ENCODE results near the gene PTPN1.
"Not testable (repeated sequence)": the region's sequence is repeated elsewhere in the genome, so short reads cannot be mapped to it uniquely, and the experiment has no call there.

The PTPN1 gene

DNA sequence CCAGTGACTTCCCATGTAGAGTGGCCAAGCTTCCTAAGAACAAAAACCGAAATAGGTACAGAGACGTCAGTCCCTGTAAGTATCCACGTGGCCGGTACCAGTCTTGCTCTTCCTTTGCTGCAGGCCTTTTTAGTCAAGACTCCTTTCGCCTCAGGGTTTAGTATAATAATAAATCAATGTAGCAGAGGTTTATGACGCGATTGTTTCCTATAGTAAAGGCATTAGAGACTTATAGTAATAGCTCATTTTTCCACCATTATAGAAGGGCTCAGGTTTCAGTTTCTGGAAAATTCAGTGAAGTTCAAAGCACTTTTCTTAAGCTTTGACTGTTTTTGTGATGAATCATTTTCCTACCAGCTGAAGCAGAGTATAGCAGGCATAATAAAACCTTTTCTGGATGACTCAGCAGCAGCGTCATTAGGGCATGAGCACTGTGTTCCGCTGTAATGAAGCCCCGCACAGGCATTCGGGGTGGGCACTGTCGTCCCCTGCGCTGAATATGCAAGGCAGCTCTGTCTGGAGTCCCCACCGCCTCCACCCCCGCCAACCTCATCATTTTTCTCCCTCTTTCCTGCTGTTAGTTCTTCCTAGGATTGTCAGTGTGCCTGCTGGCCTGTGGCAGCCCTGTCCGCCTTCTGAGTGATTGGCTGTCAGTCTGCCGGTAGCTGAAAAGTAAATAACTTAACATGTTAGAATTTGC, 51.3 kb downstream of the PTPN1 start:
- DNase-seq = peak; percentile 72

DNA sequence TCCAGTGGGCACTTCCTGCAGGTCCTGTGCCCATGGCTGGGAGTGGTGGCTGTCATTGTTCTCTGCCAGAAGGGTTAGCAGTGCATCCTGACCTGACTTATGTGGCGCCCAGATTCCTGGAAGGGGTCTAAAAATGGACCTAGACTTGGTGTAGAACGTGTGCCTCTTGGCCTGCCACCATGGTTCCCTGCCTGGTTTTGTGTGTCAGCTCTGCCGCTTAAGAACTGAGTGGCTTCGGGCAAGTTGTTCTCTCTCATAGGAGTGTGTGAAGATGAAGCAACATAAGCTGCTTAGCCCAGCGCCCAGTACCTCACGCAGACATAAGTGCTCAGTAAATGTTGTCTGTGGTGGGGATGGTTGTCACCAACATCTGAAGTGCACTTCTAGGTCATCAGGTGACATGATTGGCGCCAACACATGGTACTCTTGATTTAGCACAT, 52.1 kb downstream of the PTPN1 start:
- DNase-seq = no peak

DNA sequence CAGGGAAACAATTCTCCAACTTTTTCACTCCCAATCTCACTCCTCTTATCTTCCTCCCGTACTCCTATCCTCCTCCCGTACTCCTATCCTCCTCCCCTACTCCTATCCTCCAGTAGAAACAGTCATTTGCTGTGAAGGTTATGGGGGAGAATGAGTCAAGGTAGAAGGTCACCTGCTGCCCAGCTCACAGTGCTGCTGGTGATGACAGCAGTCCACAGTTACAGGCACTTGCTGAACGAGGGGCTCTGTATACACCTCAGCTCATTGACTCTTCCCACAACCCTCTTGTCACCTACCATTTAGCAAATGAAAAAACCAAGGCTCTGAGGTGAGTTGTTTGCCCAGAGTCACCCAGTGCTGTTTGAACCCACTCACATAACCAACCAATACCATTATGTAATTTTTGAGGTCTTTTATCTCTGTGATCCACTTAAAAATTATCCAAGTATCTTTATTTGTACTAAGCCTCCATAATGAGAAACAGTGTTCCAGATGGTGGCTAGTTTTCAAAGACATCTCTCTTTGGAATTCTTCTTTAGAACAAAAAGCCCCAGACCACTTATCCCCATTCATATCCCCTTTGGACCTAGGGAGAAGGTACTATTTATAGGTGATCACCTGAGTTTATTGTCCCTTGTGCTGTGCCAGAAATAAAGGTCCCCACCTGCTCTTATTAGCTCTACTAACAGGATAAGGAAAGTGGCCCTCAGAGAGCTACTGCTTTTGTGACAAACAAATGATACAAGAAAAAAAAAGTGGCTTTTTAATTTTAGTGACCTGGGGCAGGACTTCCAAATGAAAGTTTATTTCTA, 53.2 kb downstream of the PTPN1 start:
- DNase-seq = peak; percentile 28

DNA sequence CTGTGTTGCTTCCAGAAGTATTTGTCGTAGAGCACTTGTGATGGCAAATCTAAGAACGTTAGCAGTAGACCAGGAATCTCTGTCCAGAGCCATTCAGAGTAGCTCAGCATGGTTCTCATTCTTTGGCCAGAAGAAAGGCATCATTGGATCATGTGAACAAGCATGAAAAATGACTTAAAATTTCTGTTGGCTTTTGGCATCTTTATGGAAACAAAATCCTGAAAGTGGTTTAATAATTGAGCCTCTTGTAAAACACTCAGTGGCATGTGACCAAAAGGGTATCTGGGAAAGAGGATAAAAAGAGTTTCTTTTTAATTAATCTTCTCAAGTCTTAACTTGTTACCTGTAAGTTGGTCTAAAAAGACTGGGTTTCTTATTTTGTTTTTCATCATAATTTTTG, 55.2 kb downstream of the PTPN1 start:
- DNase-seq = no peak

DNA sequence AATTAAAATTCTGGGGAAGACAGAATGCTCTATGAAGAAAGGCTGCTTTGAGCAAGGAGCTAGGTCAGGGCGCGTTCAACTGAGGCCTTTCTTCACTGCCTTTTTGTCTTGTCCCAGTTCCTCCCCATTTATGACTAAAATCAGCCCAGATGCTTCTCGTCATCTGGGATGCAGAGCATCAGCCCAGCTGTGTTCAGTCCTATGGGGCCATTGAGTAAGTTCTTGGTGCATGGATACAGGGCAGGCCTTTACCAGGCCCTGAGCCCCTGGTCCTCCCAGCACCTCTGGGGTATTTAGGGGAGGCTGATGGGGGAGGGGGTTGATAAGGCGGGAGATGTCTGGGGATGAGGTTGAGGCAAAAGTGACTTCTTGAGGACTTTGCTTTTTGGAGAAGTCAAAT, 55.7 kb downstream of the PTPN1 start:
- DNase-seq = no peak

DNA sequence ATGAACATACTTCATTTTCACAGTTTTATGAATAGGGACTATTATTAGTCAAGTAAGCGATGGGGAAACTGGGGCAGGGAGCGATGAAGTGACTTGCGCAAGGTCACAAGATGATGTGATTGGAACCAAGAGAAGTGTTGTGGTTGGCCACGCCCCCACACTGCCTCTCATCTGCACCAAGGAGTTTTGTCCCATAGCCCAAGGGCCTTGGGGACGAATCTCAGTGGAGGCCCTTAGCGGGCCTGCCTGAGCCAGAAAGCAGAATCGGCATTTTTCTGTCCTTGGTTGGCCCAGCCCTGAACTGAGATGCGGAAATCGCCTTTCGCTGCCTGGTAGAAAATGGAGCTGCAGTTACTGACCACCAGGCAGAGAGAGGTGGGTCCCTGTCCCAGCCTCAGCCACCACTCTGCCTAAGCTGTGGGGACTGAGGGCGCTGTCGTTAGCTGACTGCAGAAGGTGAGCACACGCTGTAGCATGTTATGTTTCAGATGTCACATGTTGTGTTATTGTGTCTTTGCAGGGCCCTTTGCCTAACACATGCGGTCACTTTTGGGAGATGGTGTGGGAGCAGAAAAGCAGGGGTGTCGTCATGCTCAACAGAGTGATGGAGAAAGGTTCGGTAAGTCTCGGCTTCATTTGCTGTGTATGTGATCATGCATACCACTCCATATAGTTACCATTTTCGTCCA, 57.8 kb downstream of the PTPN1 start:
- DNase-seq = peak; percentile 54

DNA sequence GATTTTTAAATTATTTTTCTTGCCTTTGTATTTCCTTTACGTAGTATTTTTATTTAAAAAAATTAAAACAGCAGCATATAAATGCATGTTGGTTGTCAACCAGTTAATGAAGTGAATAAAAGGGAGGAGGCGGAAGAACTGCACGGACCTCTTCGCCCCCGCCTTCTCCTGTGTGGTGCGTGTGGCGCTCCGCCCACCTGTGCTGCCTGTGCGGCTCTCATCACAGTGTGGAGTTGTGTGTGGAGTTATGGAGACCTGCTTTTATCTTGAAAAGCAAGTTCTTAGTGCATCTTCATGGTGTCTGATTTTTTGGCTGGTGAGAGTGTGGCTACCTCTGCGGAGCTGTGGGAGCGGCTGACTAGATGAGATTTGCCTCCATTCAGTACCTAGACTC, 58.4 kb downstream of the PTPN1 start:
- DNase-seq = no peak

DNA sequence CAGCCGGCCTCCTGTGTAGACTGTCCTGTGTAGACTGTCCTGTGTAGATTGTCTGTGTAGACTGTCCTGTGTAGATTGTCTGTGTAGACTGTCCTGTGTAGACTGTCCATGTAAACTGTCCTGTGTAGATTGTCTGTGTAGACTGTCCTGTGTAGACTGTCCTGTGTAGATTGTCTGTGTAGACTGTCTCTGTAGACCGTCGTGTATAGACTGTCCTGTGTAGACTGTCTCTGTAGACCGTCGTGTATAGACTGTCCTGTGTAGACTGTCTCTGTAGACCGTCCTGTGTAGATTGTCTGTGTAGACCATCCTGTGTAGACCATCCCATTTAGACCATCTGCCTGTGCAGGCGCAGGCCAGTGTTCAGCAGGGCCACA, 59.3 kb downstream of the PTPN1 start:
- DNase-seq = not testable (repeated sequence)

DNA sequence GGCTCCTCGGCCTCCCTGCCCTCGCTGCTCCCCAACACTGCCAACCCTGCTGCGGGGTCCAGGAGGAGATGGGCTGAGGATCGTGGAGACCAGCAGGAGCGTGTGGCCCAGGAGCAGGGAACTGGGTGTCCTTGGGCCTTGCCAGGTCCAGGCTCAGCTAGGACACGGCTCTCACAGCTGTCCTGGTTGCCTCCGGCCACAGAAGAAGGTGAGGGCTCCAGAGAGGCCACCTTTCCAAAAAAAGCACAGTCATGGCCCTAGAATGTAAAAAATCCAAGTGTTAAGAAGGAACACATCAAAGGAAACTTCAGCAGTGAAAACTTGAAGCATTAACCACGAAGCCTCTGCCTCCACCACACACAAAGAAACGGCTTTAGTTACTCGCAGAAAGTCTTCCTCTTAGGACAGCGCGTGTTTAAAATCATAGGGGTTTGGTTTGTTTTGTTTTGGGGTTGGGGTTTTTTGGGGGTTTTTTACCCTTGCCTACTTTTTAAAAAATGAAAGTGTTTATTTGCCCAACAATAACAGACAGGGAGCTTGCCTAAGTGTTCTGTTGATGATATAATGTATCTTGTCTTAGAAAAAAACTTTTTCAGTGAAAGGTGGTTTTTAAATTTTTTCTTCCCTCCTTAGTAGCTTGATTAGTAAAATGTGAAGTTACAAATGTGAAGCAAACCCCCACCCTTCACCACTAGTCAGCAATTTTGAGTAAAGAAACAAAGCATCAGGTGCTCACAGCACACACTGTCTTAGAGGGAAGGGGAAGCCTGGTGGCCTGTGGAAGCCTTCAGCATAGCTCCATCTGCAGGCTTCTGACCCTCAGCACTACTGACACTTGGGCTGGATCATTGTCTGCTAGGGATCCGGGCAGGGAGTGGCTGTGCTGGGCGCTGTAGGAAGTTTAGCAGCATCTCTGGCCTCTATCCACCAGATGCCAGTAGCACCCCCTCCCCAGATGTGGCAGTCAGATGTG, 60.0 kb downstream of the PTPN1 start:
- peak; percentile 56 for DNase-seq

DNA sequence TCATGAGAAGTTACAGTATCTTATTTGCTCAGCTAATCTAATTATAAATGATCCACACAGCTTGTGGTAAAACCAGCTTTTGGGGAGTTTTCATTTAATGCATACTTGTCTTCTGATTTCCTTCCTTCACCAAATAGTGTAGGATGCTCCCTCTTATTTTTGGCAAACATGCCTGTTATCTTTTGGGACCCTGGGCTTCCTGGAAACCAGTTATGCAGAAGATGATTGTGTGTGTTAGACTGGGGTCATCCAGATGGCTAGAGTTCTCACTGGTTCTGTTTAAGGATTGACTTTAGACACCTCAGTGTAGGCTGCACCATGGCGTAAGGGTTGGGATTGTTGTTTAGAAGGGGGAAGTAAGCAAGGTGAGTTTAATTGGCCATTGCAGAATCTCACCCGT, 61.3 kb downstream of the PTPN1 start:
- no peak for DNase-seq

DNA sequence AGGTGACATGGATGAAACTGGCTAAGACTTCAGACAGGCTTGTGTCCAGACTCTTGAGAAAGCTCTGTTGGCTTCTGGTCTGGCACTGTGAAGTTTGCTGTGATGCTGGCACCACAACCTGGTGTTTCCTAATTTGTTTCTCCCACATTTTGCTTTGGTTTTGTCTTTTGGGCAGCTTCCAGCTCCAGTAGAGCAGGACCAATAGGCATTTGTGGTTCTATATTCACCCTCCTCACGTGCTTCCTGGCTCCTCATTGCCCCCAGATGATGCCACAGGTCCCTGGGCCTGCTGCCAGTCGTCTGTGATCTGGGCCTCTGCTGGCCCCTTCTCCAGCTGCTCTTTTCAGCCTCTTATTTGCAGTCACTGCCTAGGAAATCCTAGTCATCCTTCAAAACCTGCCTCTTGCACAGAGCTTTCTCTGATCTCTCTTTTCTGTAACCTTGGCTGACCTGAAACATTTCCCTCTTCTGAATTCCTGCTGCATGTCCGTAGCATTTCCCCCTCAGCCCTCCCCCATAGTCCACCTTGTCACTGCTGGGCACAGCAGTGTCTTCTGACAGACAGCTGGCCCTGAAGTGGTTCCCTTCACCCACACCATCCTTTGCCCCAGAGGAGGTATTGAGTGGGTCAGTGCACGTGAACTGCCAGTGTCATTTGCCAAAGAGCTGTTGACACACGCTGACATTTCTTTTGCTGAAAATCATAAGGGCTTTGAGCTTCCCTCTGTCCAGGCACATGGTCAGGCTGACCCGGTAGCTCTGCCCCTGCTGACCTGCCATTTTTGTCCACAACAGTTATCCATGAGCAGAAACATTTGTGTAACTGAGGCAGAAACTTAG, 63.0 kb downstream of the PTPN1 start:
- DNase-seq = no peak

DNA sequence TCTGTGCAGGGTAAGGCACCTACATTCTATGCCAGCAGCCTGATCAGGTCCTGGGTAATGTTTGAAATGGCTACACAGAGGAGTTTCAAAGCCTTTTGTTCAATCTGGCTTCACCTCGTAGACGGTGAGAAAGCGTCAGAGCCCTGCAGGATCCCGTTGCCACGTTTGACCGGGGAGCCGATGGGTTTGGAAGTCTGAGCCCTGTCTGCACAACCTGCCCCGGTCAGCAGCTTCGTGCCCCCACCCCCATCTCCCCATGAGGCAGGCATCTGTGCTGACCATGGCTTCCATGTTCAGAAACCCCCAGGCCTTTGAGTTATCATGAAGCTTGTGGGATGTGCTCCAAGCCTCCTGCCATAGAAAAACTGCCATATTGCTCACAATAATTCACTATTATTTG, 63.9 kb downstream of the PTPN1 start:
- no peak for DNase-seq

DNA sequence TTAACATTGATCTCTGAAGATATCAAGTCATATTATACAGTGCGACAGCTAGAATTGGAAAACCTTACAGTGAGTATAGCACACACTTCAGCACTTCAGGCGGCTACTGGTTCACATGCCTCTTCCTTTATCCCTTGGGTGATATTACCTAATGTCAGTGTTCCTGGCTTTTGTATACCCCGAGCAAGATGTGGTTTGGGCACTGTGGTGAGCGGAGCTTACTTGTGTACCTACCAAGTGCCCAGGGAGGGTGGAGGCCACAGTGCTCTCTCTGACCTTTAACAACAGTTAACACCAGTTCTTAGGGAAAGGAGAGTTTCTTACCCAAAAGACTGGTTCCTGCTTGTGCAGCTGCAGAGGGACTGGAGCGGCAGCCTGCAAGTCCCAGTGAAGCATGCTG, 64.4 kb downstream of the PTPN1 start:
- no peak for DNase-seq

DNA sequence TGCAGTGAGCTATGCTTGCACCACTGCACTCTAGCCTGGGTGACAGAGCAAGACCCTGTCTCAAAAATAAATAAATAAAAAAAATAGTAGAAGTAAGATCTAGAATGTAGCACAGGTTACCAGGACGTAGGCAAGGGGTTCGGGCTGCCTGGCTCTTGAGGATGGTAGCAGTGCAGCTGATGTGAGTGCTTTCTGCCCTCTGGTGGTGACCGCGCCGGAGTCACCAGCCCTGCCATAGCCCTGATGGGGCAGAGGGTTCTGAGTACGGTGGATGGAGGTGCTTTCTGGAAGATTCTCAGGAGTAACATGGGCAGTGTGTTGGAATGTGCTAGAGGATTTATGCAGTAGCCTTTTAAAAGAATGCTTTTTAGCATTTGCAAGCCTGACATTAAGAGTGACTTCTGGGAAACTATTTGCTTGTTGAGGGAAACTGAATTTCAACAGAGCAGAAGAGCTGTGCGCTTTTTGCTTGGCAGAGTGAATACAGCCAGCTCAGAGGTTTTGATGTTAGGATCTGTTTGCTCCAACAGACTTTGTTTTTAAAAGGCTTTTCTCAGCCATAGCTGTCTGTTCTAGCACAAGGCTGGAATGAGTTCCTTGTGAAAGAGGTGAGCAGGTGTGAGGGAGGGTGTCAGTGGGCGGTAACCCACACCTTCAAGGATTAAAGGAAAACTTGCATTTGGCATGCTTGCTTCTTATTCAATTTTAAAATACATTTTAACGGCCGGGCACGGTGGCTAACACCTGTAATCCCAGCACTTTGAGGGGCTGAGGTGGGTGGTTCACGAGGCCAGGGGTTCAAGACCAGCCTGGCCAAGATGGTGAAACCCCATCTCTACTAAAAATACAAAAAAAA, 65.9 kb downstream of the PTPN1 start:
- DNase-seq = peak; percentile 67

DNA sequence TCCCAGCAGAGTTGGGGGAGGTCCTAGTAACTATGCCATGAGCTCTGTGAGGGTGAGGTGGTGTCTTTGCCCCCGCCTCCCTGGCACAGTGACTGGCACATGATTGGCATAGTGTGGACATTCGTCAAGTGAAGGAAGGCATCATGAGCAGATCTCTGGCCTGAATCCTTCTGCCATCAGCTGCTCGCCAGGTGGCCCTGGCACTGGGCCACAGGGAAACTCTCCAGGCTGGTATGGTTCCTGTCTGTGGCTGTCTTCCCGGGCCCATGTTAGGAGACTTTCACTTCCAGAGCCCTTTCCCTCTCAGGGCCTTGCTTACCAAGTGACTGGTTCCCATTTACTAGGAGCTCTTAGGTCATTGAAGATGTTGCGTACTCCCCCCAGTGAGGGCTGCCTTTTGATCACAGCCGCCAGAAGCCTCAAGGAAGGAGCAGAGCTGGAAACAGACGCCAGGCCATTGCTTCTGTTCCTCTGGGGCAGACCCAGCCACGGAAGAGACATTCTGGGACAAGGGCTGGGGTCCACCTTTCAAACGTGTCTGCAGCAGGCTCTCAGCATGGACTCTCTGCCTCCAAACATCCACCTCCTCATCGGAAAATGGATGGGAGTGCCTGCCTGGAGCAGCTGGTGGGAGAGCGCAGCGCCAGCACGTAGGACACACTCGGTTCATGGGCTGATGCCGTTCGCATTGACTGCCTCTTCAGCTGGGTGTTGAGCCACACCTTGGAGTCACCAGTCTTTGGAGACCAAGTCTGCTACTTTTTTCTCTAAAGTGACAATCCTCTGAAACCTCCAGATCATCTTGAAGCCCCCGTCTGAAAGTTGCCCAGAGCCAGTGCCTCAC, 67.2 kb downstream of the PTPN1 start:
- DNase-seq = no peak

DNA sequence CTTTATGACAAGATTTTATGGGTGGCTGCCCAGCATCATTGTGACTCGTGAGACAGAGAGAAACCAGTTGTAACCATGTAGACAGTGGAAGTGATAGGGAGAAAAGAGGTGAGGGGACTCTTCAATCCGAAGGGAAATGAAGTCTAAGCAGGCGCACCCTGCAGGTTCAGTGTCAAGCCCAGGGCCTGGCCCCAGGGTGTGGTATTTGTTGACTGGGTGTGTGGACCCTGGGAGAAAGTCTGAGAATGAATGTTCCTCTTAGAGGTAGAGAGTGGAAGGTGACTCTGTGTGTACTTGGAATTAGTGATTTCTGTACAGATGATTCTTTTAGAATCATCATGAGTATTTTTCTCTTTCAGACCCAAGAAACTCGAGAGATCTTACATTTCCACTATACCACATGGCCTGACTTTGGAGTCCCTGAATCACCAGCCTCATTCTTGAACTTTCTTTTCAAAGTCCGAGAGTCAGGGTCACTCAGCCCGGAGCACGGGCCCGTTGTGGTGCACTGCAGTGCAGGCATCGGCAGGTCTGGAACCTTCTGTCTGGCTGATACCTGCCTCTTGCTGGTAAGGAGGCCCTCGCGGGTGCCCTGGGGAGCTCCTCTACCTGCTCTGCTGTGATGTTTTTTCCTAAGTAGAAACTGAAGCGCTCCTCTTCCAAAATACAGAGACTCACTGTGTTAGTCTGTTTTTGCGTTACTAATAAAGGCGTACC, 68.0 kb downstream of the PTPN1 start:
- no peak for DNase-seq

DNA sequence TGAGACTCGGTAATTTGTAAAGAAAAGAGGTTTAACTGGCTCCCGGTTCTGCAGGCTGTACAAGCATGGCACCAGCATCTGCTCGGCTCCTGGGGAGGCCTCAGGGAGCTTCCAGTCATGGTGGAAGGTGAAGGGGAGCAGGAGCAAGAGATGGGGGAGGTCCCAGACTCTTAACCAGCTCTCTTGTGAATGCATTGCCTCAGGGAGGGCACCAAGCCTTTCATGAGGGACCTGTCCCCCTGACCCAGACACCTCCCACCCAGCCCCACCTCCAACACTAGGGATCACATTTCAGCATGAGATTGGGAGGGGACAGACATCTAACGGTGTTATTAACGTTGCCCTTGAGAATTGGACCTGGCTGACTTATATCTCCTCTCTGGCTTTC, 68.6 kb downstream of the PTPN1 start:
- no peak for DNase-seq

DNA sequence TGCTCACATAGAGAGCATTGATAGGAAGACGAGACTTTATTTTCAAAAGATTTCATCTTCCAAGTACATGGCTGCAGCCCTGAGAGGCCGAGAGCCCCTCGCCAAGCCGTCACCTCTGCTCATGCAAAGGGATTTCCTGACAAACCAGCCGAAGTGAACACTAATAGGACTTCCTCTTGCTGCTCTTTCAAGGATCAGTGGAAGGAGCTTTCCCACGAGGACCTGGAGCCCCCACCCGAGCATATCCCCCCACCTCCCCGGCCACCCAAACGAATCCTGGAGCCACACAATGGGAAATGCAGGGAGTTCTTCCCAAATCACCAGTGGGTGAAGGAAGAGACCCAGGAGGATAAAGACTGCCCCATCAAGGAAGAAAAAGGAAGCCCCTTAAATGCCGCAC, 69.3 kb downstream of the PTPN1 start:
- DNase-seq = no peak
